ENCODE results near the gene TPM1.
"Not testable (repeated sequence)": the region's sequence is repeated elsewhere in the genome, so short reads cannot be mapped to it uniquely, and the experiment has no call there.

TPM1 gene

DNA sequence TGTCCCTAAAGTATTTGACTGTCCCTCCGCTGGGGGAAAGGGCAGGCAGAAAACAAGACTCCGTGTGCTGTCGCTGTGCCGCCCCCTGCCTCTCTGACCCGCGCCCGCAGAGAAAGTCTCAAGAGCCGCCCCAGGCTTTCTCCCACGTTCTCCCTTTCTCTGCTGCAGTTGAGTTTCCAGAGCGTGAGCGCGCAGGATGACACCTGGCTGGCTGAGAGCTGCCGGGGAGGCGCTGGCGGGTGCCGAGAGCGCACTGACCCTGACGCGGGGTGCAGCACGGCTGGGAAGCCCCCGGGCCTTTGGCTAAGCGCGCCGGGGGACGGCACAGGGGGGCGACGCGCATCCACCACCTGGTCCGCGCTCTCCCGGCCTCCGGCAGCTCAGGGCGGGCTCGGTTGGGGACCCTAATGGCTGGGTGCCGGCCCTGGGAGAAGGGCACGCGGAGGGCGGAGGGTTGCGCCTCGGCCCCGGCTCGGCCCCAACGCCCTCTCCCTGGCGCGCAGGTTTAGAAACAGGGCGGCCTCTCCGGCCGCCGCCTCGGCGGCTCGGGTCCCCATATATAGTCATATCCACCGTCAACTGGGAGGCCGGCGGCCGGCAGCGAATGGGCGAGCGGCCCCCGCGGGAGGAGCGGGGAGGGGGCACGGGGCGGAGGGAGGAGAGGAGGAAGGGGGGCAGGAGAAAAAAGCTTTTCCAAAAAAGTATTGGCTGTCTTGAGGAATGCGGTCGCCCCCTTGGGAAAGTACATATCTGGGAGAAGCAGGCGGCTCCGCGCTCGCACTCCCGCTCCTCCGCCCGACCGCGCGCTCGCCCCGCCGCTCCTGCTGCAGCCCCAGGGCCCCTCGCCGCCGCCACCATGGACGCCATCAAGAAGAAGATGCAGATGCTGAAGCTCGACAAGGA, at the start of gene TPM1:
Gene TPM1, plus strand, starts transcription at position 774 of the 903 bp plus-strand sequence. Its CDS starts 83 bp downstream, at position 857.
- Histone ChIP-seq H3K27me3 (ENCODE audit: insufficient read depth, low read length) (no peaks in the 10 kb centered on the region), H3K79me2 (ENCODE audit: control insufficient read depth, insufficient read depth, low read length, unreplicated experiment) (peaks cover 47% of the 10 kb centered on the region), H3K36me3 (ENCODE audit: insufficient read depth, low read length) (peaks cover 15% of the 10 kb centered on the region; the same call in 1 of the 2 replicates), H3K4me1 (ENCODE audit: control insufficient read depth, insufficient read depth, low read length, unreplicated experiment) (peaks cover 22% of the 10 kb centered on the region), H3K4me3 (ENCODE audit: low read depth, low read length) (peak within 1 kb of the TSS; percentile 96), H3K27ac (ENCODE audit: low read depth, low read length) (peak within 1 kb of the TSS; percentile 33), H2AFZ (ENCODE audit: low read length, unreplicated experiment) (peak within 1 kb of the TSS; percentile 73)

DNA sequence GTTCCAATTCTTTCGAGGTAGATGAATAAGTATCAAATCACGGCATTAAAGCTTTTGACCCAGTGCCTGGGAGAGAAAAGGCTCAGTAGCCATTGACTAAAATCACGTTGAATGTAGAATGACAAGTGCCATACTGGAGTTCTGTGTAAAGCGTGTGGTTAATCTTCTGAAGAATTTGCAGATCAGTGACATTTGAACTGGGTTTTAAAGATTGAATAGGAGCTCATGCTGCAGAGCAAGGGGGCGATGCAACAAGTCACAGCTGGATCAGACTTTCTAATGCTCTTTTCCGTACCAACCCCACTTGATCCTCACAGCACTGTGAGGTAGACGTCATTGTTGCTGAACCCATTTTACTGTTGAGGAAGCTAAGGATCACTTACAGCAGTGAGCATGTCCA, 49.5 kb upstream of the TPM1 start:
- Histone ChIP-seq H3K27me3 (ENCODE audit: insufficient read depth, low read length) (no peaks in the 10 kb centered on the region), H3K4me3 (ENCODE audit: low read depth, low read length) (no peak overlapping the region), H3K79me2 (ENCODE audit: control insufficient read depth, insufficient read depth, low read length, unreplicated experiment) (no peaks in the 10 kb centered on the region), H3K36me3 (ENCODE audit: insufficient read depth, low read length) (no peaks in the 10 kb centered on the region), H2AFZ (ENCODE audit: low read length, unreplicated experiment) (no peak overlapping the region), H3K4me1 (ENCODE audit: control insufficient read depth, insufficient read depth, low read length, unreplicated experiment) (peaks cover 26% of the 10 kb centered on the region), H3K27ac (ENCODE audit: low read depth, low read length) (no peak overlapping the region)

DNA sequence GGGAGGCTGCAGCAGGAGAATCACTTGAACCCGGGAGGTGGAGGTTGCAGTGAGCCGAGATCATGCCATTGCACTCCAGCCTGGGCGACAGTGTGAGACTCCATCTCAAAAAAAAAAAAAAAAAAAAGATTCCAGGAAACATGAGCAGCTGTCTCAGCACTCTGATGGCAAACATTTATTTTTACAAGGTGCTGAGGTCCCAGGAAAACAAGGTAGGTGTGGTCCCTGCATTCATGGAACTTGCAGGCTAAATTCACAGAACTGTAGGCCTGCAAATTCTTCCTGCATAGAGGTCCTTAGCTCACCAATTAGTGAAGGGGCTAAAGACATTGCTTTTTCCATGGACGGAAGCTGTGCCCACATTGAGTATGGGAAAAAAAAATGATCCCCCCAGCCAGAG, 48.9 kb upstream of the TPM1 start:
- H2AFZ ChIP-seq (ENCODE audit: low read length, unreplicated experiment); H3K79me2 ChIP-seq (ENCODE audit: control insufficient read depth, insufficient read depth, low read length, unreplicated experiment); H3K27ac ChIP-seq (ENCODE audit: low read depth, low read length); H3K4me3 ChIP-seq (ENCODE audit: low read depth, low read length); H3K27me3 ChIP-seq (ENCODE audit: insufficient read depth, low read length); H3K36me3 ChIP-seq (ENCODE audit: insufficient read depth, low read length): not testable (repeated sequence)
- H3K4me1 ChIP-seq (ENCODE audit: control insufficient read depth, insufficient read depth, low read length, unreplicated experiment) = peaks cover 26% of the 10 kb centered on the region

DNA sequence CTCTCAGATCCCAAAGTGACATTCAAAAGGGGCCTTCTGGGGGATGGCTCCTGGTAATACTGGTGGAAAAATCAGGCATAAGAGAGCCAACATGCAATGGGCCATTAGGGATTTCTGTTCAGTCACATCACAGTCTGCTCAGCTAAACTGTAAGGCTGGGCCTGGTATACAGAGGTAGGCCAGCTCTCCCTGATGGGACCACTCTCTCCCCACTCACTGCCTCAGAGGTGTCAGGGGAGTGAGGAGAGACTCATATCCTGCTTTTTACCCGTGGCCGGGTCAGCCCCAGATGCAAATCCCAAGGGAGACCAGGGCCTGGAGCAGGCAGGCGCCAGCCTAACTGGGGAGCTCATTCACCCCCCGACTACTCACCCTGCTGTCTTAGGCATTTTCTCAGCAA, 48.1 kb upstream of the TPM1 start:
- Histone ChIP-seq H3K36me3 (ENCODE audit: insufficient read depth, low read length) (no peaks in the 10 kb centered on the region), H2AFZ (ENCODE audit: low read length, unreplicated experiment) (no peak overlapping the region), H3K27me3 (ENCODE audit: insufficient read depth, low read length) (no peaks in the 10 kb centered on the region), H3K4me3 (ENCODE audit: low read depth, low read length) (no peak overlapping the region), H3K27ac (ENCODE audit: low read depth, low read length) (no peak overlapping the region), H3K4me1 (ENCODE audit: control insufficient read depth, insufficient read depth, low read length, unreplicated experiment) (peaks cover 22% of the 10 kb centered on the region), H3K79me2 (ENCODE audit: control insufficient read depth, insufficient read depth, low read length, unreplicated experiment) (no peaks in the 10 kb centered on the region)

DNA sequence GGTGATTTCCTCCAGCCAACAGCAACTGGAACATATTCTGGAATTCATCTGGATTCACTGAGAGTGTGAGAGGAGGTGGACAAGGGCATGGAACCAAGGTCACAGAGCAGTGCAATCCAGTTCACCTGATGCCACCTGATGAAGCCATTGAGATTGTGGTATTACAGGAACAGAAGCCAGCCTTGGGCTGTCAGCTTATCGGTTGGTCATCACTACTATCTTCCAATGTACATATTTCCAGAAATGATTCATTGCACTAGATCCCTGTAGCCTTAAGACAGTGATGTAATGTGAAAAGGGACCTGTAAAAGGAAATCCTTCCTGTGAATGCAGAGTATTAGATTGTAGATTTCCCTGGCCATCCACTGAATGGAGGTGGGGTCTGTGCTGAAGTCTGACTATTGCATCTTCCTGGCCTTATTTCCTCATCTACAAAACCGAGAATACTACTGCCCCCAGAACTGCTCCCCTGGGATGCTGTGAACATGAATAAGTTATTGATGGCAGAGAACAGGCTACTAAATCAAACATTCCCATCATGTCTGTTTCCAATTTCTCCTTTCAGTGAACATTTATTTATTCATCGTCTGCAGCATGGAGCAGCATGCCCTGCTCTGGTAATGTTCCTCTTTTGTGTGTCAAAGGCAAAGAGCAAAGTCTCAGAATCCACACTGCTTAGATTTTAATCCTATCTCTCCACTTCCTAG, 47.4 kb upstream of the TPM1 start:
- no peak overlapping the region; the same call in 1 of the 2 replicates for H3K4me3 ChIP-seq (ENCODE audit: low read depth, low read length)
- peaks cover 17% of the 10 kb centered on the region for H3K4me1 ChIP-seq (ENCODE audit: control insufficient read depth, insufficient read depth, low read length, unreplicated experiment)
- no peak overlapping the region for H3K27ac ChIP-seq (ENCODE audit: low read depth, low read length)
- no peaks in the 10 kb centered on the region for H3K27me3 ChIP-seq (ENCODE audit: insufficient read depth, low read length)
- no peak overlapping the region for H2AFZ ChIP-seq (ENCODE audit: low read length, unreplicated experiment)
- no peaks in the 10 kb centered on the region for H3K79me2 ChIP-seq (ENCODE audit: control insufficient read depth, insufficient read depth, low read length, unreplicated experiment)
- no peaks in the 10 kb centered on the region for H3K36me3 ChIP-seq (ENCODE audit: insufficient read depth, low read length)

DNA sequence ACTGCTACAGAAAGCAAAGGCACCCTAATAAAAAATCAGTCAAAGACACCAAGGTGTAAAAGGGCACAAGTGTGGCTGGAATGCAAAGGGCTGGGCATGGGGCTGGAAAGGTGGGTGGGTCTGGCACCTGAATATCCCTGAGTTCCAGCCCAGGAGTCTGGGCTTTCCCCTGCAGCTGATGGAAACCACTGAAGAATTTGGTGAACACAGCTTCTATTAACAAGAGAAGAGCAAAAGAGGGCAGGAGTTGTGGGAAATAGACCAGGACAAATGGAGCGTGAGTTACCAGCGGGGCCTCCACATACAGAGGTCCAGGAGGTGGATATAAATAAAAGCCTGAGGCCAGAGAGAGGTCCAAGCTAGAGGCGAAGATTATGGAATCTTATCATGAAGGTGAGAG, 45.1 kb upstream of the TPM1 start:
- Histone ChIP-seq H3K27me3 (ENCODE audit: insufficient read depth, low read length) (no peaks in the 10 kb centered on the region), H3K27ac (ENCODE audit: low read depth, low read length) (no peak overlapping the region), H3K4me1 (ENCODE audit: control insufficient read depth, insufficient read depth, low read length, unreplicated experiment) (peaks cover 17% of the 10 kb centered on the region)

DNA sequence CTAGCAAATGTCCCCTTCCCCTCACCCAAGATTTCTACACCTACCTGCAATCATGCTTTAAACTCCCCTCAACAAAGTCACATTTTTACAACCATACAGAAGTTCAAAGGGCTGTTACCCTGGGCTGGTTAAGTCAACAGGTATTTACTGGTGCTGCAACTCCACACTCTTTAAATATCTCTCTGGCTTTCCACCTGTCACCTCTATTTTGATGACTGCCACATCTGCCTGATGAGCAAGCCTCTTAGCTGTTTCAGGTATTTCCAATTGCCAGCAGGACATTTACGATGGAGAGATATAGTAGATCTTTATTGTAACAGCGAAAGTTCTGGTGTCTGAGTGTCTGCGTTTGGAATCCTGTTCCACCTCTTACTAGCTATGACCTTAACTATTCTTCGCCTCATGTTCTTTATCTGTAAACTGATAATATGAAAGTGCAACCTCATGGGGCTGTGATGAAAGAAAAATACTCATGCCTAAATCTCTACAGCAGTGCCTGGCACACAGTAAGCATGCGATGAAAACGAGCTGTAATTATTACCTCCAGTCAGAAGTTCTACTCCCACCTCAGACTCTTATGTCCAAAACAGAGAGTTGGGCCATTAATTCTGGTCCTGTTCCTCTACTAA, 44.2 kb upstream of the TPM1 start:
- H3K36me3 ChIP-seq (ENCODE audit: insufficient read depth, low read length) = no peaks in the 10 kb centered on the region
- H3K27ac ChIP-seq (ENCODE audit: low read depth, low read length) = no peak overlapping the region
- peaks cover 17% of the 10 kb centered on the region for H3K4me1 ChIP-seq (ENCODE audit: control insufficient read depth, insufficient read depth, low read length, unreplicated experiment)
- no peak overlapping the region for H3K4me3 ChIP-seq (ENCODE audit: low read depth, low read length)
- no peak overlapping the region for H2AFZ ChIP-seq (ENCODE audit: low read length, unreplicated experiment)
- H3K27me3 ChIP-seq (ENCODE audit: insufficient read depth, low read length) = no peaks in the 10 kb centered on the region
- H3K79me2 ChIP-seq (ENCODE audit: control insufficient read depth, insufficient read depth, low read length, unreplicated experiment) = no peaks in the 10 kb centered on the region

More for the DNA sequence above, 45.1 kb upstream of the TPM1 start:
- H3K79me2 ChIP-seq (ENCODE audit: control insufficient read depth, insufficient read depth, low read length, unreplicated experiment) = no peaks in the 10 kb centered on the region
- H2AFZ ChIP-seq (ENCODE audit: low read length, unreplicated experiment) = no peak overlapping the region
- no peaks in the 10 kb centered on the region for H3K36me3 ChIP-seq (ENCODE audit: insufficient read depth, low read length)
- H3K4me3 ChIP-seq (ENCODE audit: low read depth, low read length) = no peak overlapping the region

DNA sequence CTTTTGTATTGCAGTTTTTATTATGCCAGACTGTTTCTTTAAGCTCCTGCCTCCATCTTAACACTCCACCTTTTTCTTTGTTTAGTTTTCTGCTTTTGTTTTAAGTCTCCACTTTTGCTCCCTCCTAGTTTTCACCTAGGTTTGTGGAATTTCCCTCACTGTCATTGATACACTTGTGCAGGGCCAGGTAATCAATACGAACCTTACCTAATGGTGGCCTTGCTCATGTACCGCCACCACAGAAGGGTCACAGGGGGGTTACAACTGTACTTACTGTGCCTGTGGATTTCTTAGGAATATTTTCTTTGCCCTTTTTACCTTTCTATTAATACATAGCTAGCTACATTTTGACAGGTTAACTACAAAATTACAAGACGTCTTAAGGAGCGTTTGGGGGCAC, 43.4 kb upstream of the TPM1 start:
- peaks cover 15% of the 10 kb centered on the region for H3K4me1 ChIP-seq (ENCODE audit: control insufficient read depth, insufficient read depth, low read length, unreplicated experiment)
- H3K27ac ChIP-seq (ENCODE audit: low read depth, low read length) = no peak overlapping the region
- H3K27me3 ChIP-seq (ENCODE audit: insufficient read depth, low read length) = no peaks in the 10 kb centered on the region
- H3K4me3 ChIP-seq (ENCODE audit: low read depth, low read length) = no peak overlapping the region
- no peaks in the 10 kb centered on the region for H3K79me2 ChIP-seq (ENCODE audit: control insufficient read depth, insufficient read depth, low read length, unreplicated experiment)
- H2AFZ ChIP-seq (ENCODE audit: low read length, unreplicated experiment) = no peak overlapping the region
- H3K36me3 ChIP-seq (ENCODE audit: insufficient read depth, low read length) = no peaks in the 10 kb centered on the region

DNA sequence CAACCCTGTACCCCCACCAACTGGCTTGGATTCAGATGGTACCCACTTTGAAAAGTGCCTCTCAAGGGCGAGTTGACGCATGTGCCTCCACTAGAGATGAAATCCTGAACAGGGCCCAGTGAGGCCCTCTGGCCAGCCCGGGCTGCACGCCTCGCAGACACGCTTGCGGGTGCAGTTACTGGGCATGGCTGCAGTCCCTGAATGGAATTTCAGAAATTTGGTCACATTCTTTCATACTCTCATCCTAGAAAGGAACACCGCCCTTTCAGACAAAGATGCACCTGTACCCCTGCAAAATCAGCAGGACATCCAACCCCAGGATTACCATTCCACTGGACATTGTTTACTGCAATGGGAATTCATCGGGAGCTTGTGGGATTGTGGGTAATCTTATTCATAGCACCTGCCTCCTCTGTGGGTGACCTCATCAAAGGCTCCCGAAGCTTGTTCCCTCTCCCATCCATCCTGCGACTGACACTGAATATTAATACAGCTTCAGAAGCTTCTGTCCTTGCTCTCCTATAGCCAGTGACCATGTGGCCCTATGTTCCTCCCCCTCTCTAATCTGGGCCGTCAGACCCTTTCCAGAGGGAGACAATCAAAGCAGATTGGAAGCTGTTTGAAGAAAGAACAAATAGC, 42.5 kb upstream of the TPM1 start:
- no peak overlapping the region for H2AFZ ChIP-seq (ENCODE audit: low read length, unreplicated experiment)
- no peaks in the 10 kb centered on the region for H3K27me3 ChIP-seq (ENCODE audit: insufficient read depth, low read length)
- H3K27ac ChIP-seq (ENCODE audit: low read depth, low read length) = no peak overlapping the region
- no peaks in the 10 kb centered on the region for H3K79me2 ChIP-seq (ENCODE audit: control insufficient read depth, insufficient read depth, low read length, unreplicated experiment)
- no peaks in the 10 kb centered on the region for H3K36me3 ChIP-seq (ENCODE audit: insufficient read depth, low read length)
- H3K4me3 ChIP-seq (ENCODE audit: low read depth, low read length) = no peak overlapping the region
- peaks cover 6% of the 10 kb centered on the region for H3K4me1 ChIP-seq (ENCODE audit: control insufficient read depth, insufficient read depth, low read length, unreplicated experiment)

DNA sequence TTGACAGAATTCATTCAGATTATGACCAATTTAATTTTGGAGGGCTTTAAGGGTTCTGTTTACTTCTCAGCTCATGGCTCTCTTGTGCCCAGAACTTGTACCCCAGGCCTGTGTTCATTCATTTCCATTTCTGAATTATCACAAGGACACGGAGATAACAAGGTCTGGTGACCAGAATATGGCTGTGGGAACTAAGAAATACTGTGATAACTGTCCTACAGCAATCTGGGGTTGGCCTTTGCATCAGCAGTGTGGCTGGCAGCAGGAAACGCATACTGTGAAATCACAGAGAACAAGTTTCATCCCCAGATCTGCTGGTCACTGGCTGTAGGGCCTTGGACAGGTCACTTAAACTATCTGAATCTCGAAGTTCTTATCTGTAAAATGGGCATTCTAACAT, 41.8 kb upstream of the TPM1 start:
- Histone ChIP-seq H3K4me3 (ENCODE audit: low read depth, low read length) (no peak overlapping the region), H3K36me3 (ENCODE audit: insufficient read depth, low read length) (no peaks in the 10 kb centered on the region), H3K27ac (ENCODE audit: low read depth, low read length) (no peak overlapping the region), H3K27me3 (ENCODE audit: insufficient read depth, low read length) (no peaks in the 10 kb centered on the region), H3K79me2 (ENCODE audit: control insufficient read depth, insufficient read depth, low read length, unreplicated experiment) (no peaks in the 10 kb centered on the region), H2AFZ (ENCODE audit: low read length, unreplicated experiment) (no peak overlapping the region), H3K4me1 (ENCODE audit: control insufficient read depth, insufficient read depth, low read length, unreplicated experiment) (no peaks in the 10 kb centered on the region)
